Activated CD8-positive, alpha-beta T cell treated with anti-CD3 and anti-CD28 coated beads for 36 hours (primary cell): ENCODE results near the gene THY1. TPM values are rescaled to one million over a fixed set of nuclear protein-coding genes. Genes with fewer than 3 reads are reported as not detected.

Experiments
- ATAC-seq: fragments of 200-7000 bp; cut with Tn5 transposase; one replicate; pipeline ENCODE4 v1.10.0; 2021; ENCODE audit warnings: mild to moderate bottlenecking, moderate library complexity
- CTCF ChIA-PET: fragments of 350-600 bp; sonication (Branson Sonifier 250); formaldehyde crosslinking; loops from one replicate; lab custom pipeline; 2021; ENCODE audit warnings: antibody characterized with exemption; lab: Charles Lee
- POLR2A ChIA-PET: fragments of 350-600 bp; sonication (Branson Sonifier 250); formaldehyde crosslinking; loops from one replicate; lab custom pipeline; 2021; ENCODE audit warnings: antibody characterized with exemption; lab: Charles Lee
- DNase-seq: peaks from one replicate; pipeline ENCODE4 v3.0.0-alpha.2; 2020
- H3K27ac Mint-ChIP-seq: one replicate; pipeline ENCODE4 v1.8.0; 2021; ENCODE audit warnings: mild to moderate bottlenecking, mixed read lengths
- H3K27me3 Mint-ChIP-seq: one replicate; pipeline ENCODE4 v1.8.0; 2021; ENCODE audit warnings: mixed read lengths
- H3K36me3 Mint-ChIP-seq: one replicate; pipeline ENCODE4 v1.8.0; 2021; ENCODE audit warnings: low read depth, mixed read lengths
- H3K4me1 Mint-ChIP-seq: one replicate; pipeline ENCODE4 v1.8.0; 2021; ENCODE audit warnings: low read depth, mixed read lengths
- H3K4me3 Mint-ChIP-seq: one replicate; pipeline ENCODE4 v1.8.0; 2021; ENCODE audit warnings: mild to moderate bottlenecking, moderate library complexity, mixed read lengths
- H3K9me3 Mint-ChIP-seq: one replicate; pipeline ENCODE4 v1.8.0; 2021; ENCODE audit warnings: mixed read lengths
- intact Hi-C: fragments of 100-400 bp; cut with micrococcal nuclease; formaldehyde crosslinking; loops from one replicate; pipeline ENCODE4 v1.10.0; 2022
- total RNA-seq, 2 experiments: library from RNA; stranded (reverse); gene quantifications; one replicate each; pipeline ENCODE4 v1.2.3, GENCODE V29; 2021
- TF ChIP-seq, protein P1 (sequence below): fragments of 200-600 bp; IDR thresholded peaks from one replicate; pipeline ENCODE4 v1.8.0; 2022; ENCODE audit warnings: antibody characterized with exemption, mild to moderate bottlenecking

The THY1 gene
- under 1 TPM; 0.18 to 0.40 TPM for total RNA-seq

DNA sequence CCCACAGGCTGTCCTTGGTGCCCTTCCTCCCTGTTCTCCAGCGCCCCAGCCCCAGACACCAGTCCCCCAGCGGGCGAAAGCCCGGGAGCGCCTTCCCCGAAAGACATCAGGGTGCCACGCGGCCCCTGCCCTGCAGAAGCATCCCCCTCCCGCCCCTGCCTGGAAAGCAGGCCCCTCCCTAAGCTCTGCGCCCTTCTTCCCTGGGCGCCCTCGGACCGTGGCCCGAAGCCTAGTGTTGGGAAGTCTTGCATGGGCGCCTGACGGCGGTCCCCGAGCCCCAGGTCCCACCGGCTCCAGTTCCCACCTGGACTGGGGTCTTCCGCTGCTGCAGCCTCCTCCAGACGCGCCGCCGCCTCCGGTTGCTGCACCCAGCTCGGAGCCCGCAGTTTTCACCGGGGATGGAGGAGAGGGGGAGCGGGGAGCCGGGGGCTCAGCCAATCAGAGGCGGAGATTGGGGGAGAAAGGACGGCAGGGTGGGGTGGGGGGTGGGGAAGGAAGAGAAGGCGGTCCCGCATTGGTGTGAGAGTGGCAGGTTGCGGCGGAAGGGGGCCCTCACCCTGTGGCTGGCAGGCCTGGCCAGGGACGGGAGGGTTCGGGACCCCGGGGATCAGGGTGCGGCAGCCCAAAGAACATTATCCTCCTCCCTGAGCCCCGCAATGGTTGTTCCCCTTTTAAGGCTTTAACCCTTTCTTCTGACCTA, at the start of gene THY1:
Gene THY1 (minus strand): TSS at position 364 of the 700 bp plus-strand sequence. CDS start 2,267 bp downstream, outside the sequence.
- ChIA-PET POLR2A (no interaction called here), CTCF (no interaction called here)
- H3K4me1 Mint-ChIP-seq, result peaks cover 14% of the 10 kb centered on the region
- ATAC-seq (no peak), DNase-seq (no peak)
- no peaks in the 10 kb centered on the region for H3K36me3 Mint-ChIP-seq
- H3K9me3 Mint-ChIP-seq, result no peaks in the 10 kb centered on the region
- H3K27me3 Mint-ChIP-seq, result peaks cover 46% of the 10 kb centered on the region
- H3K27ac Mint-ChIP-seq, result no peak within 1 kb of the TSS
- TF ChIP-seq, protein P1, sequence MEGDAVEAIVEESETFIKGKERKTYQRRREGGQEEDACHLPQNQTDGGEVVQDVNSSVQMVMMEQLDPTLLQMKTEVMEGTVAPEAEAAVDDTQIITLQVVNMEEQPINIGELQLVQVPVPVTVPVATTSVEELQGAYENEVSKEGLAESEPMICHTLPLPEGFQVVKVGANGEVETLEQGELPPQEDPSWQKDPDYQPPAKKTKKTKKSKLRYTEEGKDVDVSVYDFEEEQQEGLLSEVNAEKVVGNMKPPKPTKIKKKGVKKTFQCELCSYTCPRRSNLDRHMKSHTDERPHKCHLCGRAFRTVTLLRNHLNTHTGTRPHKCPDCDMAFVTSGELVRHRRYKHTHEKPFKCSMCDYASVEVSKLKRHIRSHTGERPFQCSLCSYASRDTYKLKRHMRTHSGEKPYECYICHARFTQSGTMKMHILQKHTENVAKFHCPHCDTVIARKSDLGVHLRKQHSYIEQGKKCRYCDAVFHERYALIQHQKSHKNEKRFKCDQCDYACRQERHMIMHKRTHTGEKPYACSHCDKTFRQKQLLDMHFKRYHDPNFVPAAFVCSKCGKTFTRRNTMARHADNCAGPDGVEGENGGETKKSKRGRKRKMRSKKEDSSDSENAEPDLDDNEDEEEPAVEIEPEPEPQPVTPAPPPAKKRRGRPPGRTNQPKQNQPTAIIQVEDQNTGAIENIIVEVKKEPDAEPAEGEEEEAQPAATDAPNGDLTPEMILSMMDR, result no peak
- peak within 1 kb of the TSS; percentile 19 for H3K4me3 Mint-ChIP-seq
- intact Hi-C loops, result no loop called here

DNA sequence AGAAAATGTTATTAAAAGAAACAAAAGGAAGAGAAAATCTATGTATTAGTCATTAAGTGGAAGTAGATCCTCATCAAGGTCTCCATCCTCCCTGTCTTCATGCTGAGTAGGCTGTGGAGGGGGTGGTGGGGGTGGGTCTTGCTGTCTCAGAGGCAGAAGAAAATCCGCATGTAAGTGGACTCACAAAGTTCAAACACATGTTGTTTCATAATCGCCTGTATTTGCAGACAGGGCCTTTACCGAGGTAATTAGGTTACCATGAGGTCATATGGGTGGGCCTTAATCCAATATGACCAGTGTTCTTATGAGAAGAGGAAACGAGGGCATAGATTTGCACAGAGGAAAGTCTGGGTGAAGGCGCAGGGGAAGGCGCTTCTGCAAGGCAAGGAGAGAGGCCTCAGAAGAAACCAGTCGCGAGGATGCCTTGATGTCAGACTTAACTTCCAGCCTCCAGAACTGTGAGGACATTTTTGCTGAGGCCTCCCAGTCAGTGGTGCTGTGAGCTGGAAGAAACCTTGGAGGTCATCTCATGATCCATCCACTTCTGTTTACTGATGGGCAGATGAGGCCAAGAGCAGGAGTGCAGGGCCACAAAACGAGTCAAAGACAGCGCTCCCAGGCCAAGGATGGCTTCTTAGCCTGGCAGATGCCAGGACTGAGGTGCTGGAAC, 49.3 kb upstream of the THY1 start:
- POLR2A ChIA-PET, result no interaction called here
- TF ChIP-seq, protein P1, result no peak
- H3K4me3 Mint-ChIP-seq, result no peak overlapping the region
- H3K9me3 Mint-ChIP-seq, result peaks cover 9% of the 10 kb centered on the region
- CTCF ChIA-PET, result interaction anchor here (0.6 kb wide), 2 partner anchors 90 to 116 kb away, joined by 3 to 4 read pairs; no protein-coding TSS in a partner anchor
- H3K4me1 Mint-ChIP-seq, result no peaks in the 10 kb centered on the region
- DNase-seq (no peak), ATAC-seq (no peak)
- intact Hi-C loops, result no loop called here
- no peaks in the 10 kb centered on the region for H3K36me3 Mint-ChIP-seq
- no peak overlapping the region for H3K27ac Mint-ChIP-seq
- H3K27me3 Mint-ChIP-seq, result peaks cover 25% of the 10 kb centered on the region

DNA sequence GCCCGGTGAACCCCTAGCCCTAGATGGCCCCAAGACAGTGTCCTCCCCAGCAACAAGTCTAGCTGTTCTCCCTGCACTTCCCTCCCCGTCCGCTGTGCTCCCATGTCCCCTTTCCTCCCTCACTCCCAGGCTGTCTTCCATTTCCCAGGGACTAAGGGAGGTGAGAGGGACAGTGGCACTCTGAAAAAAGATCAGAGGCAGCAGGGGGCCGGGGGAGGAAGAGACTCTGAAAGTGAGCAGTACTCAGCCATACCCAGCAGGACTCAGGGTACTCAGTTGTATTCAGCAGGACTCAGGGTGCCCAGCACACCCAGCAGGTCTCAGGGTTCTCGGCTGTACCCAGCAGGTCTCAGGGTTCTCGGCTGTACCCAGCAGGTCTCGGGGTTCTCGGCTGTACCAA, 48.4 kb upstream of the THY1 start:
- intact Hi-C loops, result no loop called here
- no peak overlapping the region for H3K27ac Mint-ChIP-seq
- TF ChIP-seq, protein P1, result no peak
- peaks cover 16% of the 10 kb centered on the region for H3K9me3 Mint-ChIP-seq
- DNase-seq, result no peak
- H3K4me1 Mint-ChIP-seq, result no peaks in the 10 kb centered on the region
- no peak for ATAC-seq
- H3K36me3 Mint-ChIP-seq, result no peaks in the 10 kb centered on the region
- peaks cover 27% of the 10 kb centered on the region for H3K27me3 Mint-ChIP-seq
- H3K4me3 Mint-ChIP-seq, result no peak overlapping the region
- CTCF ChIA-PET, result interaction anchor here (0.6 kb wide), 1 partner anchor 89 kb away, joined by 3 read pairs; no protein-coding TSS in a partner anchor
- POLR2A ChIA-PET, result no interaction called here

DNA sequence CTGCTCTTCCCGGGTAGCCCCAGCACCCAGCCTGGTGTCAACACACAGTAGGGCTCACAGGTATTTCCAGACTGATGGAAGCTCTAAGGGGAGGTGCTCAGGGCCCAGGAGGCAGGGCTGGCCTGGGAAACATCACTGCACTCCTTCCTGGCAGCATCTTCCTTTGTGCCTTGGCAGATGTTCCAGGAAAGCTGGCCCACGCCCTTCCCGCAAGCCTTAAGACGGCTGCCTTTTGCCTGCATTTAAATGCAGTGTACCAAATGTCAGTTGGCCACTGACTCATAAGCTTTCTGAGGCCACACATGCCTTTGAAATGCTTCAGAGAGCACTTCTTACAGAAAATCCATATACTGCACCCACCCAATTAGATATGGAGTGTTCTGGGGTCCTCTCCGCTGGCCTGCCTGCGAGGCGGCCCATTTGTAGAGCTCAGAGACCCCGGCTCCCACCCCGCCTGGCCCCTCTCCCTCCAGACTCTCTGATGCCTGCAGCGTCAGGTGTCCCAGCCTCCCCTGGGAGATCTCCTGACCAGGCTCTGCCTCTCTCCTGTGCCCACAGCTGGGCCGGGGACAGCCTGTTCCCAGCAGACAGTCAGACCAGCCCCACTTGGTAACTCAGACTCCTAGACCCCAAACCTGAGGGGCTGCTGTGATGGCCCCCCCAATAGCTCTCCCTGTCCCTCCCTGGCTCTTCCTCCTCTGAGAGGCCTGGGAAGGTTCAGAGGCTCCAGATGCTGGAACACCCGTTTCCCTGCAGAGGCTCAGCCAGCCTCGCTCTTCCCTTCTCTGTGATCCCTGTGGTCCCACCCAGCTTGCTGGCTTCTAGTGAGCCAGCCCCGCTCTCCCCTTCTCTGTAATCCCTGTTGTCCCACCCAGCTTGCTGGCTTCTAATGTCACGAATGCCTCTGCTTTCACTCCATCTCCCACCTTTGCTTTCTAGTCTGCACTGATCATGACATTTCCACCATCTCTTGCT, 47.6 kb upstream of the THY1 start:
- ChIA-PET POLR2A (no interaction called here), CTCF (no interaction called here)
- H3K36me3 Mint-ChIP-seq, result no peaks in the 10 kb centered on the region

More for the DNA sequence above, 47.6 kb upstream of the THY1 start:
- H3K4me1 Mint-ChIP-seq, result no peaks in the 10 kb centered on the region
- H3K4me3 Mint-ChIP-seq, result no peak overlapping the region
- intact Hi-C loops, result no loop called here
- peaks cover 20% of the 10 kb centered on the region for H3K9me3 Mint-ChIP-seq
- DNase-seq, result no peak
- ATAC-seq, result no peak
- H3K27me3 Mint-ChIP-seq, result peaks cover 27% of the 10 kb centered on the region
- TF ChIP-seq, protein P1, result no peak
- no peak overlapping the region for H3K27ac Mint-ChIP-seq
